ENCODE data around the gene NFATC1. TPM values are rescaled to one million over a fixed set of nuclear protein-coding genes. Genes with fewer than 3 reads are reported as not detected.

Gene NFATC1
- total RNA-seq, 1 donor from 2014 or later, result 18.3 TPM

GRCh38 chr18:79542213-79542612, 146.5 kb downstream of the NFATC1 start:
- H3K9me3 ChIP-seq (replicated peaks), result peaks cover 11% of the 10 kb centered on the region
- H3K4me3 ChIP-seq, result no peak overlapping the region
- H3K4me1 ChIP-seq, result peaks cover 10% of the 10 kb centered on the region
- TF ChIP-seq CTCF (IDR thresholded peaks at IDR 0.05; ENCODE audit: borderline replicate concordance), result no peak
- intact Hi-C loops (cut with micrococcal nuclease), result no loop called here
- no peaks in the 10 kb centered on the region for H3K36me3 ChIP-seq
- no peak overlapping the region for H3K27ac ChIP-seq (replicated peaks)
- peaks cover 21% of the 10 kb centered on the region for H3K27me3 ChIP-seq (ENCODE audit: low read depth)
- DNase-seq, result no peak

DNA sequence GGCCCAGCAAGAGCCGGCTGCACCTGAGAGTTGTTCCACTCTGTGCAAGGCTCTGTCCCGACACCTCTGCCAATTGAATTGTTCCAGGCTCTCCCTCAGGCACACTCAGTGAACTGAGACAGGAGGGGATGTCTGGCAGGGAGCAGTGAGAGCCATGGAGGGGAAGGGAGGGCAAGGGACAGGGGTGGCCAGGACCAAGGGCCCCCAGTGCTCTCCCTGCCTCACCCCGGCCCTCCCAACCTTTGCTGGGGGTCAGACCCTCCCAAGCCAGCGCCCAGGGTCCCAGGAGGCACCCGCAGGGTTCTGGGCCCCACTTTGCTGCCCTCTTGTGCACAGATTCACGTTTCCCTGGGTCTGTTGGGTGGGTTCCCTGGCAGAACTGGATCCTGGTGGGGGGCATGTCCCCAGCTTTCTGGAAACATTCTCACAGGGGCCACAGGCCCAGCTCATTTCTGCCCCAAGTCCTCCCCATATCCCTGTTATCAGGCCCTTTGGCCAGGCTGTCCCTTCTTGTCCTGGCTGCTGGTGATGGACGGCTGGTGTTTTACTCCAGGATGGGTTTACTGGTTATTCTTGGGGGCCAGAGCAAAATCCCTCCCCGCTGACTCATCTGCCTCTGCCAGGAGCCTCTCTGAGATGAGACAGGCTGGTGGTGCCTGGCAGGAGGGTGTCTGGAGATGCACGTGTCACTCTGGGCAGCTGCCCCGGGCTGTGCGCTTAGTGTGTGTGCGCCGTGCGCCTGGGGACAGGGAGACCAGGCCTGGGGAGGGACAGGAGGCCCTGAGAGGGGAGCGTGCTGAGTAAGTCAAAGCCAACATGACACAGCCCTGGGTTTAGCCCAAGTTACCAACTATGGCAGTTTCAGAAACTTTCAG, 147.4 kb downstream of the NFATC1 start:
- intact Hi-C loops (cut with micrococcal nuclease), result no loop called here
- peak; percentile 57 for DNase-seq
- Histone ChIP-seq H3K27me3 (ENCODE audit: low read depth) (peaks cover 25% of the 10 kb centered on the region), H3K4me1 (peaks cover 10% of the 10 kb centered on the region), H3K27ac (replicated peaks) (peak overlapping the region; percentile 16), H3K36me3 (no peaks in the 10 kb centered on the region), H3K4me3 (no peak overlapping the region), H3K9me3 (replicated peaks) (peaks cover 4% of the 10 kb centered on the region)
- TF ChIP-seq CTCF (IDR thresholded peaks at IDR 0.05; ENCODE audit: borderline replicate concordance), result no peak

DNA sequence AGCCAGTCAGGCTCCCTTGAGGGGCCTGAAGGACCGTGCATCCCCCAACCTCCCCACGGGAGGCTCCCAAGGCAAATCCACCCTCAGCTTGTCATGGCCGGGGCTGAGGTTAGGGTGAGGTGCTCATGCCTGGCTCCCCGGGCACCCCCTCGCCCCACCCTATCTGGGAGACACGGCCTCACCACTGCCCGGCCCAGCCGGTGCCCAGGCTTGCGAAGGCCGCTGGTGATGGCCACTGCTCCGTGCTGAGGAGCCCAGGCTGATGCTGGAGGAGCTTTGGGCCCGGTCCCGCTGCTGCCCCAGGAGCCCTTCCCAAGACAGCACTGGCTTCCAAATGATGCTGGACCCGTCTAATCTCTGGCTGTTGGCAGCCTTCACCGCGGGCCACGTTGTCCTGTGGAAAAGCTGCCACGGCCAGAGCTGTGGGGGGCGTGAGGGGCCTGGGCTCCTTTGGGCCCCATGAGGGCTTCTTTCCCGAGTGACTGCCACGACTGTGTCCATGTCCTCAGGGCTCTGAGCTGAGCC, 148.2 kb downstream of the NFATC1 start:
- Histone ChIP-seq H3K36me3 (no peaks in the 10 kb centered on the region), H3K4me3 (no peak overlapping the region), H3K27me3 (ENCODE audit: low read depth) (peaks cover 33% of the 10 kb centered on the region), H3K9me3 (replicated peaks) (no peaks in the 10 kb centered on the region), H3K27ac (replicated peaks) (no peak overlapping the region), H3K4me1 (peaks cover 10% of the 10 kb centered on the region)
- intact Hi-C loops (cut with micrococcal nuclease), result no loop called here
- no peak for TF ChIP-seq CTCF (IDR thresholded peaks at IDR 0.05; ENCODE audit: borderline replicate concordance)
- no peak for DNase-seq

GRCh38 chr18:79544386-79544963, 148.7 kb downstream of the NFATC1 start:
- no peak for DNase-seq
- TF ChIP-seq CTCF (IDR thresholded peaks at IDR 0.05; ENCODE audit: borderline replicate concordance), result no peak
- intact Hi-C loops (cut with micrococcal nuclease), result no loop called here
- Histone ChIP-seq H3K36me3 (no peaks in the 10 kb centered on the region), H3K9me3 (replicated peaks) (no peaks in the 10 kb centered on the region), H3K27me3 (ENCODE audit: low read depth) (peaks cover 39% of the 10 kb centered on the region), H3K4me3 (no peak overlapping the region), H3K27ac (replicated peaks) (no peak overlapping the region), H3K4me1 (peaks cover 10% of the 10 kb centered on the region)

DNA sequence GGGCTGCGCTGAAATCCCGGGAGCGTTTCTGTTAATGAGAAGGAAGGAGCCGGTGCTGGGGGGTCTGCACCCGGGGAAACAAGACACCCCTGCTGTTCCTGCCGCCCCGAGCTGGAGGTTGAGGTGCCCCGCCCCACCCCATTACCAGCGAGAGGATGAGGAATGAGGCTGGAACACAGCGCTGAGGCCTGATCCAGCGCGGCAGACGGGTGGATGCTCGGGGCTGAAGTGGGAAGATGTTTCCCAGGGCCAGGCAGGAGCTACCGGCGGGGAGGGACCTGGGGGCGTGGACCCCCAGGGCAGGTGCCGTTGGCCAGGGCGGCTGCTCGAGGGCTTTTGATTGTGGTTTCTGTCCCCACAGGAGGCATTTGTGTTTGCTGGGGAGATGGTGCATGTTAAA, 149.5 kb downstream of the NFATC1 start:
- peaks cover 40% of the 10 kb centered on the region for H3K27me3 ChIP-seq (ENCODE audit: low read depth)
- intact Hi-C loops (cut with micrococcal nuclease), result no loop called here
- no peak for TF ChIP-seq CTCF (IDR thresholded peaks at IDR 0.05; ENCODE audit: borderline replicate concordance)
- H3K4me1 ChIP-seq, result peaks cover 10% of the 10 kb centered on the region
- no peak overlapping the region for H3K27ac ChIP-seq (replicated peaks)
- no peak for DNase-seq
- H3K9me3 ChIP-seq (replicated peaks), result no peaks in the 10 kb centered on the region
- H3K36me3 ChIP-seq, result no peaks in the 10 kb centered on the region
- H3K4me3 ChIP-seq, result no peak overlapping the region

Data from left ventricle myocardium inferior (tissue), 1 donor.